ENCODE data around the gene TCEA2. TPM values are rescaled to one million over a fixed set of nuclear protein-coding genes. Genes with fewer than 3 reads are reported as not detected.

TCEA2 gene
- total and polyA plus RNA-seq, 2 of the 13 experiments (the other 11 are each of a cell fraction or from before 2014, with no cell fraction given), result 28.1 to 33.7 TPM

- TF ChIP-seq ZNF543 (CRISPR knock-in tag; IDR thresholded peaks at IDR 0.05), result peak; percentile 96
- no peak for TF ChIP-seq ZNF75D (CRISPR knock-in tag; IDR thresholded peaks at IDR 0.05; ENCODE audit: borderline replicate concordance)
- TF ChIP-seq MIXL1 (CRISPR knock-in tag; IDR thresholded peaks at IDR 0.05), result 0 out of 2 replicates have a peak, but pooled peaks have one; percentile 17
- peak; percentile 88 for TF ChIP-seq ZNF792 (CRISPR knock-in tag; IDR thresholded peaks at IDR 0.05)
- TF ChIP-seq ZSCAN5A (CRISPR knock-in tag; IDR thresholded peaks at IDR 0.05; ENCODE audit: borderline replicate concordance), result no peak
- peak; percentile 71; the same call in 1 of the 2 replicates for TF ChIP-seq THRA (CRISPR knock-in tag; IDR thresholded peaks at IDR 0.05; ENCODE audit: borderline replicate concordance)
- TF ChIP-seq CCDC6 (CRISPR knock-in tag; IDR thresholded peaks at IDR 0.05), result peak; percentile 78; the same call in 1 of the 2 replicates
- TF ChIP-seq ZBTB1 (CRISPR knock-in tag; IDR thresholded peaks at IDR 0.05; ENCODE audit: borderline replicate concordance), result no peak
- no peak for TF ChIP-seq ZNF720 (CRISPR knock-in tag; IDR thresholded peaks at IDR 0.05)
- TF ChIP-seq ZNF224 (CRISPR knock-in tag; IDR thresholded peaks at IDR 0.05), result peak; percentile 93
- no peak for TF ChIP-seq SYNCRIP (IDR thresholded peaks at IDR 0.05; ENCODE audit: insufficient read depth, low read depth, low read length)
- TF ChIP-seq POGK (CRISPR knock-in tag; conservative IDR thresholded peaks at IDR 0.05), result peak; percentile 71; the same call in 1 of the 2 replicates
- TF ChIP-seq KAT7 (CRISPR knock-in tag; IDR thresholded peaks at IDR 0.05; ENCODE audit: borderline replicate concordance), result no peak
- no peak for TF ChIP-seq ZNF766 (CRISPR knock-in tag; IDR thresholded peaks at IDR 0.05; ENCODE audit: borderline replicate concordance)
- no peak for TF ChIP-seq ZNF496 (CRISPR knock-in tag; IDR thresholded peaks at IDR 0.05; ENCODE audit: insufficient replicate concordance)
- TF ChIP-seq RFXAP (CRISPR knock-in tag; IDR thresholded peaks at IDR 0.05; ENCODE audit: borderline replicate concordance), result peak; percentile 85
- TF ChIP-seq KDM5B (CRISPR knock-in tag; IDR thresholded peaks at IDR 0.05; ENCODE audit: borderline replicate concordance), result peak; percentile 79; the same call in 1 of the 2 replicates
- no peak for TF ChIP-seq ELF4 (CRISPR knock-in tag; IDR thresholded peaks at IDR 0.05; ENCODE audit: borderline replicate concordance)
- TF ChIP-seq NR0B2 (CRISPR knock-in tag; IDR thresholded peaks at IDR 0.05), result no peak
- peak; percentile 47; the same call in 1 of the 2 replicates for TF ChIP-seq IRF2 (CRISPR knock-in tag; IDR thresholded peaks at IDR 0.05)
- TF ChIP-seq KLF15 (CRISPR knock-in tag; IDR thresholded peaks at IDR 0.05; ENCODE audit: borderline replicate concordance), result peak; percentile 85; the same call in 1 of the 2 replicates
- TF ChIP-seq MYC (CRISPR knock-in tag; IDR thresholded peaks at IDR 0.05; ENCODE audit: borderline replicate concordance), result peak; percentile 85
- TF ChIP-seq ERF (CRISPR knock-in tag; IDR thresholded peaks at IDR 0.05), result peak; percentile 62
- peak; percentile 18; the same call in 1 of the 2 replicates for TF ChIP-seq REPIN1 (CRISPR knock-in tag; IDR thresholded peaks at IDR 0.05; ENCODE audit: borderline replicate concordance, low read depth)
- TF ChIP-seq ZNF816 (CRISPR knock-in tag; IDR thresholded peaks at IDR 0.05; ENCODE audit: borderline replicate concordance), result no peak
- TF ChIP-seq MEIS2 (CRISPR knock-in tag; IDR thresholded peaks at IDR 0.05), result peak; percentile 28; the same call in 1 of the 2 replicates
- TF ChIP-seq BHLHE40 (IDR thresholded peaks at IDR 0.05; ENCODE audit: low read length), result no peak
Observed at GRCh38 chr20:64035933-64036345, 27.1 kb upstream of the TCEA2 start, which contains the start of gene C20orf204 (continued).
